NT2/D1 (cell line): ENCODE results near the gene AKT1.

ENCODE experiments used
- DNase-seq: peaks from one replicate; pipeline ENCODE4 v3.0.0-alpha.2; 2011; ENCODE audit warnings: low read depth, low spot score
- H3K27me3 ChIP-seq: 2 replicates; pipeline ENCODE4 v1.6.0; 2011; ENCODE audit warnings: mild to moderate bottlenecking; ENCODE audit not compliant: insufficient read length, insufficient read depth
- H3K36me3 ChIP-seq: 2 replicates; pipeline ENCODE4 v1.6.1; 2011; ENCODE audit warnings: mild to moderate bottlenecking, low read length, mixed read lengths; ENCODE audit not compliant: insufficient read depth, insufficient read length
- H3K4me1 ChIP-seq: 2 replicates; pipeline ENCODE4 v1.5.1; 2011; ENCODE audit not compliant: insufficient read depth, insufficient read length
- H3K4me3 ChIP-seq: 2 replicates; pipeline ENCODE4 v1.5.1; 2011; ENCODE audit warnings: low read depth; ENCODE audit not compliant: insufficient read length
- H3K9ac ChIP-seq: 2 replicates; pipeline ENCODE4 v1.6.0; 2011; ENCODE audit warnings: low read depth; ENCODE audit not compliant: insufficient read length
- H3K9me3 ChIP-seq: 2 replicates; pipeline ENCODE4 v1.5.1; 2011; ENCODE audit warnings: mild to moderate bottlenecking, low read length; ENCODE audit not compliant: insufficient read depth
- SUZ12 ChIP-seq: IDR thresholded peaks from 2 replicates; pipeline ENCODE4 v1.6.1; 2011; ENCODE audit not compliant: insufficient read length, insufficient read depth; ENCODE audit errors: extremely low read depth
- YY1 ChIP-seq: IDR thresholded peaks from 2 replicates; pipeline ENCODE4 v1.6.1; 2011; ENCODE audit not compliant: insufficient read length, insufficient read depth
- ZNF274 ChIP-seq: IDR thresholded peaks from 2 replicates; pipeline ENCODE4 v1.6.1; 2011; ENCODE audit warnings: mild to moderate bottlenecking, low read depth, low read length

The AKT1 gene

GRCh38 chr14:104766863-104767633 is 28.5 kb downstream of the AKT1 start:
- no peak overlapping the region for H3K4me3 ChIP-seq
- peaks cover 8% of the 10 kb centered on the region for H3K4me1 ChIP-seq
- no peak for TF ChIP-seq YY1
- H3K9ac ChIP-seq: peak overlapping the region; percentile 32
- no peaks in the 10 kb centered on the region for H3K27me3 ChIP-seq
- peaks cover 33% of the 10 kb centered on the region for H3K36me3 ChIP-seq
- peaks cover 15% of the 10 kb centered on the region; the same call in 1 of the 2 replicates for H3K9me3 ChIP-seq
- DNase-seq: no peak

DNA sequence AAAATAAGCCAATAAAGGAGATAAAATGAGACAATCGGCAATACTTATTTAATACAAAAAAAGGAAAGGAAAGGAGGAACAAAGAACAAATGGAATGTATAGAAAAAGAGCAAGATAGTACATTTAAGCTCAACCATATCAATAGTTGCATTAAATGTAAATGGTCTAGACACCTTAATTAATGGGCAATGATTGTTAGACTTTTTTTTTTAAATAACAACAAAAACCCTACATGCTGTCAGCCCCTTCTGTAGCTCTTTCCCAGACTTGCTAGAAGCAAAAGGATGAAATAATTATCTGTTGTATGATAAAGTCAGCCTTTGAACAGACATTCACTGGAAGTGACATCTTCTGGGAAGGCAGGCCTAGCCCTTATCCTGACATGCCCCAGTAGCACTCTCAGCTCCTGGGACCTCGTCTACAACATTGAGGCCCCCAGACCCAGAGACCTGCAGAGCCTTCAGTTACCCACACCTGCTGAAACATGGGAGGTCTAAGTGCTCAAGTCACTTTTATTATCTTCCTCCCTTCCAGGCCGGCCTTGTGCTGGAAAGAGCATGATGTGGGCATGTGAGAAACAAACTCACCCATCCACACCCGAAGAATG is 29.2 kb downstream of the AKT1 start:
- H3K4me3 ChIP-seq: no peak overlapping the region
- H3K36me3 ChIP-seq: peaks cover 28% of the 10 kb centered on the region
- H3K4me1 ChIP-seq: peaks cover 8% of the 10 kb centered on the region
- no peak for DNase-seq
- no peaks in the 10 kb centered on the region for H3K27me3 ChIP-seq
- peaks cover 9% of the 10 kb centered on the region; the same call in 1 of the 2 replicates for H3K9me3 ChIP-seq
- no peak overlapping the region for H3K9ac ChIP-seq
- TF ChIP-seq ZNF274 (no peak), SUZ12 (no peak), YY1 (no peak)

- peaks cover 27% of the 10 kb centered on the region for H3K36me3 ChIP-seq
- no peak for TF ChIP-seq YY1
- TF ChIP-seq SUZ12: no peak
- TF ChIP-seq ZNF274: no peak
- H3K4me1 ChIP-seq: peaks cover 11% of the 10 kb centered on the region
- no peak overlapping the region for H3K4me3 ChIP-seq
- H3K9ac ChIP-seq: no peak overlapping the region
- peaks cover under 1% of the 10 kb centered on the region; the same call in 1 of the 2 replicates for H3K9me3 ChIP-seq
- no peaks in the 10 kb centered on the region for H3K27me3 ChIP-seq
- no peak for DNase-seq
Measured at GRCh38 chr14:104765517-104765916, 30.0 kb downstream of the AKT1 start.

DNA sequence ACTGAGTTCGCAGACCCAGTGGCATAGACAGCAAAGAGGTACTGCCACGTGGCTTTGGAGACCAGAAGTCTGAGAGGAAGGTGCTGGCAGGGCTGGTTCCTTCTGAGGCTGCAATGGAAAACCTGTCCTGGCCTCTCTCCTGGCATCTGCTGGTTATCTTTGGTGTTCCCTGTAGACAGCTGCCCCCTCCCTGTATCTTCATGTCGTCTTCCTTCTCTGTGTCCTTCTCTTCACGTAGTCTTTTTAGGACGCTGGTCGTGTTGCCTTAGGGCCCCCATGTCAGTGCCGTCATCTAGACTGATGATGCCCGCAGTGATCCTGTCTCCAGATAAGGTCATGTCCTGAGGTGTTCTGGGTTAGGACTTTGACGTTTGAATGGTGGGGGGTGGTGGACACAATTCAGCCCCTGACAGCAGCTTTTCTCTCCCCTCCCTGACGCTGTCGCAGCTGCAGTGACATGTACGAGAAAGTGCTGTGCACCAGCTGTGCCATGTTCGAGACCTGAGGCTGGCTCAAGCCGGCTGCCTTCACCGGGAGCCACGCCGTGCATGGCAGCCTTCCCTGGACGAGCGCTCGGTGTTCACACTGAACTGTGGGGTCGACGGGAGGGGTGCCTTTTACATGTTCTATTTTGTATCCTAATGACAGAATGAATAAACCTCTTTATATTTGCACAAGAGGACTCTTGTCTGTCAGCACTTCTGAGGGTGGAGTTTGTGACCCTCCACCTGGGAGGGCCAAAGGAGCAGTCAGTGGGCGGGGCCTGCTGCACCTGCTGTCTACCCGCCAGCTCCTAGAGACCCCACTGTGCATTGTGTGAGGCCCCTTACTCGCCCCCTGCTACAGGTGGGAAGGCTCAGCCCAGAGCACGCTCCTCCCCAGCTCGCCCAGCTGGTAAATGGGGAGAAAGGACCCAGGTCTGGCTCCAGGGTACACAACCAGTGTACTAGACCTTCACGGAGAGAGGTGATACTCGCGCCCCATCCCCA is 36.3 kb downstream of the AKT1 start:
- peaks cover 74% of the 10 kb centered on the region for H3K36me3 ChIP-seq
- H3K4me1 ChIP-seq: peaks cover 12% of the 10 kb centered on the region
- no peaks in the 10 kb centered on the region for H3K9me3 ChIP-seq
- H3K27me3 ChIP-seq: no peaks in the 10 kb centered on the region
- no peak for TF ChIP-seq YY1
- H3K9ac ChIP-seq: no peak overlapping the region
- no peak overlapping the region for H3K4me3 ChIP-seq
- DNase-seq: no peak

- Histone ChIP-seq H3K9me3 (no peaks in the 10 kb centered on the region), H3K27me3 (no peaks in the 10 kb centered on the region), H3K4me1 (peaks cover 16% of the 10 kb centered on the region), H3K9ac (no peak overlapping the region), H3K36me3 (peaks cover 79% of the 10 kb centered on the region), H3K4me3 (no peak overlapping the region)
- TF ChIP-seq YY1 (no peak), SUZ12 (no peak), ZNF274 (no peak)
- DNase-seq: no peak
Measured at GRCh38 chr14:104757681-104758392, 37.7 kb downstream of the AKT1 start.

DNA sequence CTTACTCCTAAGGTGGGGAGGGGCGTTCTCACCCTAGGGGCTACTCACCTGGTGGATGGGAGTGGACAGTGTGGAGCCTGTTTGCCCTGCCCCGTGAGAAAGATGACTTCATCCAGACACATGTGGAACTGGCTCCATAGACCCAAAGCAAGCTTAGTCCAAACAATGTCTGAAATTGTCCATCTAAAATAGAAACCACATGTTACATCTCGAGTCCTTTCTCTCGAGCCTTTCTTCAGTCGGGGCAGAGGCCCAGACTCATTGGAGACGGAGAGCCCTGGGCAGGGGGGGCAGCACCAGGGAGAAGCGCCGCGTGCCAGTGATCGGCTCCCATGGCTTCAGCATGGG is 38.3 kb downstream of the AKT1 start:
- no peak overlapping the region for H3K9ac ChIP-seq
- TF ChIP-seq ZNF274 (no peak), SUZ12 (no peak), YY1 (no peak)
- no peaks in the 10 kb centered on the region for H3K27me3 ChIP-seq
- no peak for DNase-seq
- H3K9me3 ChIP-seq: no peaks in the 10 kb centered on the region
- H3K4me3 ChIP-seq: no peak overlapping the region
- H3K36me3 ChIP-seq: peaks cover 76% of the 10 kb centered on the region
- peaks cover 16% of the 10 kb centered on the region for H3K4me1 ChIP-seq
